Central memory CD4-positive, alpha-beta T cell (primary cell): ENCODE data around the gene MRPS22.
"Not testable (repeated sequence)": the region's sequence is repeated elsewhere in the genome, so short reads cannot be mapped to it uniquely, and the experiment has no call there.

Source experiments
- DNase-seq: peaks from one replicate; pipeline ENCODE4 v3.0.0; 2022

The MRPS22 gene

GRCh38 chr3:139339219-139339906 lies 4.5 kb upstream of the MRPS22 start:
- no peak for DNase-seq

DNA sequence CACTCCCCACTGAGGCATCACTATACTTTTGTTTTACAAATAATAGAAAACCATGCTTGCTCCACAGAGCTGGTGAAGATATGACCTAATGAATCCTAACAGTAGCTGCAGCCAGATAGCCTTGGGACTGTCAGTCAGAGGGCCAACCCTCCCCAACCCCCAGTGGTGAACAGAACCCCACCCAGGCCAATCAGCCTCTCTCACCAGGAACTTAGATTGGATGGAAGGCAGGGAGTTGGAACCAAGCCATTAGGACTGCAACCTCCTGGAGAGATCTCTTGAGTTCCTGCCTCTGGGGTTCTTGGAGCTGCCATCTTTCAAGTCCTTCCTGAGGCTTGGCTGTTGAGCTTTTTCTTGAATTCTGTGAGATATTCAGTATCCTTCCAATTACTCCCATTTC lies 3.0 kb upstream of the MRPS22 start:
- no peak for DNase-seq

- DNase-seq = no peak
These were observed 1.8 kb upstream of the MRPS22 start for GRCh38 chr3:139342054-139342453.

DNA sequence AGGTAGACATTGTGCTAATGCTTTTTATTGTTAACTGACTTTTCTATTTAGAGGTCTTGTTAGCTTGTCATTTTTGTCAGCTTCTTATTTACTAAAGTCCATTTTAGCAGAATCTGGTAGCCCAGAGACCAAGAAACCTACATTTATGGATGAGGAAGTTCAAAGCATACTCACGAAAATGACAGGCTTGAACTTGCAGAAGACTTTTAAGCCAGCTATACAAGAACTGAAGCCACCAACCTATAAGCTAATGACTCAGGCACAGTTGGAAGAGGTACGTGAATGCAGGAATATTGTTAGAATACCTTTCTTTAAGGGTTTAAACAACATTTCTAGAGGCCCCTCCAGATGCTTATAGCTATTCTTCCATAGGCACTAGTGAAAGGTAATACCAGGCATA lies 3.0 kb downstream of the MRPS22 start:
- DNase-seq = no peak

DNA sequence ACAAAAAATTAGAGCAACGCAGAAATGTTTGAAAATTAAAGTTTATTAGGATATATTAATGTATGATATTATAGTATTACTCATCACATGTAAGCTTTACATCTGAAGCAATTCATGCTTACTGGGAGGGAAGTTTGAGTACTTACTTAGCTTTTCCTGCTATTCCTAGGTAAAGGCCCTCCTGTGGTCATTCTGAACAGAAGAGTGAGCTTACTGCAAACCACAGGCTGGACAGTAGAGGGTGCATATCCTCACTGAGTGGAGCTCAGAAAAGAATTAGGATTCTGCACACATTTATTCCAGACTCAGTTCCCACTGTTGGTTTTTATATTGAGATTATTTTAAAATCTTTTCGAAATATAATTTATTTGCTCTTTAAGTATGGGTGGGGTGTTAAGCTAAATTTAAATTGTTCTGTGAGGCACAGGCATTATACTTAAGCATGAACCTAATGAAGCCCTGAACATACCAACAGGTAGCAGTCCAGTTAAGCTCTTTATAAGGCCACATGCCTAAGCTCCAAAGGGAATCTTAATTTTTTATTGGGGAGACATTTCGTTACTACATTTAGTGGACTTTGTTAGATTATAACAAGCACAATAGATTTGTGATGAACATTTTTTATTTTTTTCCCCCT lies 10.2 kb downstream of the MRPS22 start:
- DNase-seq = no peak

GRCh38 chr3:139354661-139355060 lies 10.8 kb downstream of the MRPS22 start:
- no peak for DNase-seq

- no peak for DNase-seq
These were observed 11.7 kb downstream of the MRPS22 start for GRCh38 chr3:139355476-139355875.

- DNase-seq = no peak
These were observed 12.1 kb downstream of the MRPS22 start for GRCh38 chr3:139355891-139356290.

GRCh38 chr3:139357899-139358298 lies 14.1 kb downstream of the MRPS22 start:
- no peak for DNase-seq

- no peak for DNase-seq
These were observed 15.2 kb downstream of the MRPS22 start for GRCh38 chr3:139358841-139359562.

DNA sequence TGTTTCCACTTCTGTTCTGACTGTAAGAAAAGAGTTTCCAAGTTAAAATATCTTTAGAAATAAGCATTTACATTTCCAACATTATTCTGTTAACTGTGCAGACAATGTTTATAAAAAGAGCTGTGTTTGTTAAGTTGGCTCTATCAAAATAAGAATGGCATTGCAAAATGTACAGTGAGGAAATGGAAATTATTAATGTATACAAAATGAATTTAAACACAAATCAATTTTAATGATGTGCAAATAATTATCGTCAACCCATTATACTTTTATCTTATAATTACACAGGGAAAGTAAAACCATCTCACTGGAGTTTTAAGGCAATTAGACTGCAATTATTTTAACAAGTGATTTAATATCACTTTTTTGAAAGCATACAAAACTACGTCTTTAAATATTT lies 17.5 kb downstream of the MRPS22 start:
- DNase-seq = no peak

- DNase-seq = no peak
These were observed 20.7 kb downstream of the MRPS22 start for GRCh38 chr3:139364549-139364948.

DNA sequence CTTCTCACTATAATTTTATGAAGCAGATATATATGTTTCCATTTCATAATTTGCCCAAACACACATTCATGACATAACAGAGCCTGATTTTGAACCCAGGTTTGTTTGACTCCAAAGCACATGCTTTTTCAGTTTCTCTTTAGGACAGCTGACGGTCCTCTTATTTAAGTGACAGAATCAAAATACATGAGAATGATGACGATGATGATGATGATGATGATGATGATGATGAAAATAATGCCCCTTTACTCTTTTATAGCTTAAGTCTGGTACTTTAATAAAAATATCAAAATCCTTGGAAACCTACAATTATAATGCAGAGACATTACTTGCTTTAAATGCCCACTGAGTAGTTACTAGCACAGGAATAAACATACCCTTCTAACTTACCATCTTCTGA lies 30.3 kb downstream of the MRPS22 start:
- DNase-seq = no peak

DNA sequence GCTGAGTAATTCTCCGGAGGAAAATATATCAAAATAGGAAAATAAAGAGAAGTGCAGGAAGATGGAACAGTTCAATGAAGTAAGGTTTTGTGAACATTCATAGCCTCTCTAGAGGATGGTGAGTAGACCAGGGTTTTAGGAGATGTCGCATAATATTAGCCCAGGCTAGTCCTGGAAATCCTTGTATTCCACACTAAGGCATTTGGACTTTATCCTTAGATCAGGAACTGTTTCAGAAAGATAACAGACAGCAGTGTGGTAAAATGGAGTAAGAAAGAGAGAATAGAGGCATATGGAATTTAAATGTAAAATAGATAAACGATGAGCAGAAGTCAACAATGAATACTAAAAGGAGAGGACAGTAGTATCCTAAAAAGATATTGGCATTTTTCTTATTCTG lies 33.6 kb downstream of the MRPS22 start:
- DNase-seq = no peak

DNA sequence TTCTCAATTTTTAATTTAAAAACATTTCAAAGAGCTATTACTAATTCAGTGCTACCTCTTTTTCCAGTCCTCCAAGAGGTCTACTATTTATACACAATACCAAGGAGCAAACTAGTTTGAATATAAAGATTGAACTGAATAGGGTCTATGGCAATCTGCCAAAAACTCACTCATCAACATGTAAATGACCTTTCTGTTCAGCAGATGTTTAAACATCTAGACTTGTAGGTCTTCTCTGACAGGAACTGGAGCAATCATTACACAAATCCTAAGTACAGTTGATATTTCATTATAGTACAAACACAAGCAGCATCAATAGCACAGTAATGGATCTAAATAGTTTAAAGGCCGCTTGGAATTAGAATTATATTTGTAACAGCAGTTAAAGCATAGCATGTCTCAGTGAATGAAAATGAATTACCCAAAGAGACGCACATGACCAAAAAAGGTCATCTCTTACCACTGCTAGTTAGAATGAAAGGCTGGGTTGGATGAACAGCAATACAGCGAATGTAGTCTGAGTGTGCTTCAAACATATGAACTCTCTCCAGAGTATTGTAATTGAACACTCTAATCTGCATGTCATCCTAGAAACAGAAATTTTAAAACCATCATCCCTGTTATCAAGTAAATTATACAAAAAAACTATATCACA lies 34.9 kb downstream of the MRPS22 start:
- no peak for DNase-seq

GRCh38 chr3:139380575-139380974 lies 36.8 kb downstream of the MRPS22 start:
- no peak for DNase-seq

- DNase-seq = not testable (repeated sequence)
These were observed 38.5 kb downstream of the MRPS22 start for GRCh38 chr3:139382291-139382690.

GRCh38 chr3:139388077-139388476 lies 44.3 kb downstream of the MRPS22 start:
- DNase-seq = no peak

DNA sequence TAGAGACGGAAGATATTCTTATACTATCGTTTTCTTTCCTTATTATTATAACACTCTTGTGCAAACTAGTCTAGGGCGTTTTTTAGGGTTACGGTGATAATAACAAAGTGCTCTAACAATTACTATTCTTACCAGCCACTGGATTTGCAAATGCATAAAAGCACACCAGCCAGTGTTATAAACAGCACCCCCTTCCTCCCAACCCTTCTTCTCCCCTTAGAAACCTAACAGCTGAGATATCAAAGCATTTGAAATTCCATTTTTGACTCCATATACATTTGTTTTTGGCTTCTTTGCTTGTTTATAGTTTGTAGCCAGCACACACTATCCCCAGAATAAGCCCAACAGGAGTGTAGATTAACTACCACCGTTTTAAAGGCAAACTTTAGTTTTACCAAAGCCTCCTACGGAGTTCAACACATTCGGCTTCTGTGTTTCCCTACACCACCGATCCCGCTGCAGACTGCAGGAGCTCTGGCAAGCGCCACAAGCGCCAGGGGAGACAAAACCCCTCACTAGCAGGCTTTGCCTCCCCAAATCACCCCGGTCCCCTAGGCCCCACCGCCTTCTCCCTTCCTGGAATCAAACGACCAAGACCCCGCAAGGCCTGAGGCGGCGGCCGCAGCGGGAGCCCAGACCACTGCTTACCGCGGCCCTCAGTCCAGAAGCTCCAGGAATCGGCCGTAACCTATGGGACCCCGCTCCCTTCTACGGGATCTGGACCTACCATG lies 45.2 kb downstream of the MRPS22 start:
- no peak for DNase-seq

DNA sequence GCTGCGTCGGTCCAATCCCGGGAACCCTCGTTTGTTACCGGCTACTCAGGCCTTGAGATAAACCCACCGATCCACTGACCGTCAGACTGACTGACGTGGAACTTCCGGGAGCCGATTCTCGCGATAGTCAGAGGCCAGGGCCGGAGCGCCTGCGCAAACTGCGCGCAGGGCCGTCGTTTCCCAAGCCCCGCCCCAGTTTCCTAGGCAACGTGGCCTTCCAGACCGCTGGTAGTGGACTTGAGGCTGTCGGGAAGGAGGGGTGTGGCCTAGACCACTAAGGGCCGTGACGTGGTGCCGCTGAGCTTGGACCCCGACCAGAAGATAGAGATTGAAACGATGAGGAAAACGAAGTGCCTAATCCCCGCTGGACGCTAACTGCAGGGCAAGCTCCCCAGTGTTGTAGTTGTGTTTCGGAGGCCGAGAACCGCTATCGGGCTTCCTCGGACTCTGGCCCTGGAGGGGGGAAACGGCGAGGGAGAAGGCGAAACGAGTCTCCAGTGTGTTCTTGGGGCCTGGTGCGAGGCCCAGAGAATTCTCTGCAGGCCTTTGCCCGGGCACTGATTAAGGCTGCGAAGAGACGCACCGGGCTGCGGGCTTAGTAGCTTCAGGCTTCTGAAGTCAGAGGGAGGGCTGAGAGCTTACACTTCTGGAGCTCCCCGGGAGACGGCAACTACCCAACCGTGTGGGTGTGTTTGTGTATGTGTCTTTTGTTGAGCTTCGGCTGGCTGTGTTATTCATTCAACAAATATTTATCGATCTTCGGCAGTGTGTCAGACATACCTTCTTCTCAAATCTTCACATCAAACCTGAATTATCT lies 45.9 kb downstream of the MRPS22 start, which contains the start of gene COPB2:
Gene COPB2 (minus strand): TSS at position 96 of the 817 bp plus-strand sequence. CDS start 97 bp downstream, outside the sequence.
- peak; percentile 89 for DNase-seq

GRCh38 chr3:139394116-139394515 lies 50.3 kb downstream of the MRPS22 start:
- no peak for DNase-seq

DNA sequence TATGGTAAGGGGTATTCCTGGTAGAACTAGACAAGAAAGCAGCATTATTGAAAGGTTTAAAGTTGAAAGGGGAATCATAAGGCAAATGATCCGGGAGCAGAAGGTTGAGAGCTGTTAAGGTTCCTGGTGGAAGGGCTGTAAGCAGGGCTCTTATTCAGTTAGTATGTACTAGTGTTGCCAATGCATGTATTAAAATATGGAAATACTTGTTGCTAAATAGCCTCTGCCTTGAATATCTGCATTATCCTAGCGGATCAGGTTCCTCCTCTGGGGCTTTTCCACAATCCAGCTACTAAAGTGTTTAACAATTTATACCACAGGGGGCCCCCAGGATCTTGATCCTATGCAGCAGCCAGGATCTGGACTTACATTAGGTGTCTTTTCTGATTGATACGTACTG lies 52.9 kb downstream of the MRPS22 start:
- no peak for DNase-seq
